PC-9 (cell line): Measurements from ENCODE around the gene MNT. TPM values are rescaled to one million over a fixed set of nuclear protein-coding genes. Genes with fewer than 3 reads are reported as not detected.

ENCODE experiments used
- BruUV-seq: library from RNA; stranded (reverse); fragments of 400-500 nt; replicated peaks from 2 replicates; lab custom pipeline; 2021; lab: Mats Ljungman, UMichigan
- CTCF ChIA-PET: fragments of 300-600 bp; sonication (Branson Sonifier 250); formaldehyde crosslinking; loops from one replicate; lab custom pipeline; 2022; ENCODE audit warnings: antibody characterized with exemption; lab: Charles Lee
- POLR2A ChIA-PET: fragments of 300-600 bp; sonication (Branson Sonifier 250); formaldehyde crosslinking; loops from one replicate; lab custom pipeline; 2022; ENCODE audit warnings: antibody characterized with exemption; ENCODE audit not compliant: unreplicated experiment; lab: Charles Lee
- DNase-seq, 2 experiments: peaks; one replicate each; pipeline versions ENCODE4 v3.0.0 to v3.0.0-alpha.2; 2015 to 2022; ENCODE audit warnings: mixed read lengths in 1 of 2
- H2AFZ ChIP-seq: fragments of 200-600 bp; sonication (generic); 2 replicates; pipeline ENCODE4 v1.8.1; 2017; ENCODE audit warnings: antibody characterized with exemption
- H3F3A ChIP-seq: fragments of 200-600 bp; sonication (generic); 2 replicates; pipeline ENCODE4 v1.8.1; 2017; ENCODE audit warnings: antibody characterized with exemption, mild to moderate bottlenecking, low read depth; ENCODE audit not compliant: insufficient read depth
- H3K27ac ChIP-seq: fragments of 200-600 bp; sonication (generic); 2 replicates; pipeline ENCODE4 v1.6.1; 2016; ENCODE audit warnings: mixed run types
- H3K27me3 ChIP-seq: fragments of 200-600 bp; sonication (generic); 2 replicates; pipeline ENCODE4 v1.6.1; 2016; ENCODE audit warnings: low read depth, mixed run types; ENCODE audit not compliant: insufficient read depth
- H3K36me3 ChIP-seq: fragments of 200-600 bp; sonication (generic); 2 replicates; pipeline ENCODE4 v1.6.1; 2016; ENCODE audit warnings: low read depth, mixed run types
- H3K4me1 ChIP-seq: fragments of 200-600 bp; sonication (generic); replicated peaks from 2 replicates; pipeline ENCODE4 v1.6.1; 2016; ENCODE audit warnings: mixed run types; ENCODE audit not compliant: insufficient read depth
- H3K4me2 ChIP-seq: fragments of 200-600 bp; sonication (generic); 2 replicates; pipeline ENCODE4 v1.6.1; 2017; ENCODE audit warnings: mixed run types
- H3K4me3 ChIP-seq: fragments of 200-600 bp; sonication (generic); 2 replicates; pipeline ENCODE4 v1.6.1; 2016; ENCODE audit warnings: mixed run types
- H3K79me2 ChIP-seq: fragments of 200-600 bp; sonication (generic); 2 replicates; pipeline ENCODE4 v1.6.1; 2017; ENCODE audit warnings: low read depth, mixed run types
- H3K9me2 ChIP-seq: fragments of 200-600 bp; sonication (generic); 2 replicates; pipeline ENCODE4 v1.8.1; 2017; ENCODE audit warnings: mild to moderate bottlenecking; ENCODE audit not compliant: insufficient read depth
- H3K9me3 ChIP-seq: fragments of 200-600 bp; sonication (generic); 2 replicates; pipeline ENCODE4 v1.8.1; 2016; ENCODE audit warnings: low read depth; ENCODE audit not compliant: insufficient read depth
- H4K20me1 ChIP-seq: fragments of 200-600 bp; sonication (generic); 2 replicates; pipeline ENCODE4 v1.8.1; 2017; ENCODE audit not compliant: insufficient read depth
- CTCF ChIP-seq: fragments of 200-600 bp; sonication (generic); conservative IDR thresholded peaks from 2 replicates; pipeline ENCODE4 v1.6.1; 2017; ENCODE audit warnings: mixed run types, antibody characterized with exemption, mild to moderate bottlenecking, moderate library complexity
- EZH2 ChIP-seq: fragments of 200-600 bp; sonication (generic); IDR thresholded peaks from 2 replicates; pipeline ENCODE4 v1.8.0; 2017; ENCODE audit warnings: antibody characterized with exemption, low read depth
- intact Hi-C: fragments of 100-400 bp; cut with micrococcal nuclease; formaldehyde crosslinking; loops from one replicate; pipeline ENCODE4 v1.10.0; 2022; ENCODE audit not compliant: unreplicated experiment
- total RNA-seq: library from RNA; stranded (reverse); gene quantifications from 2 replicates; pipeline ENCODE4 v1.2.3, GENCODE V29; 2021

Gene MNT
- total RNA-seq, 1 experiment from 2014 or later = 60.7 TPM

GRCh38 chr17:2369551-2370210 lies 31.2 kb downstream of the MNT start:
- Histone ChIP-seq H3K9me2 (no peaks in the 10 kb centered on the region), H3K79me2 (no peaks in the 10 kb centered on the region)

GRCh38 chr17:2369039-2369438 lies 31.8 kb downstream of the MNT start:
- Histone ChIP-seq H4K20me1 (no peaks in the 10 kb centered on the region), H3F3A (no peaks in the 10 kb centered on the region), H3K9me2 (no peaks in the 10 kb centered on the region), H3K4me2 (no peak overlapping the region), H3K4me1 (no peaks in the 10 kb centered on the region), H3K27me3 (no peaks in the 10 kb centered on the region), H2AFZ (no peak overlapping the region), H3K36me3 (no peaks in the 10 kb centered on the region), H3K9me3 (no peaks in the 10 kb centered on the region), H3K79me2 (no peaks in the 10 kb centered on the region), H3K27ac (no peak overlapping the region), H3K4me3 (no peak overlapping the region)
- intact Hi-C loops = no loop called here
- no peak for DNase-seq
- CTCF ChIA-PET = no interaction called here
- BruUV-seq = no TSS peak
- TF ChIP-seq EZH2 = no peak
- TF ChIP-seq CTCF = no peak
- POLR2A ChIA-PET = no interaction called here

More at GRCh38 chr17:2369551-2370210, 31.2 kb downstream of the MNT start:
- CTCF ChIA-PET = no interaction called here
- DNase-seq = no peak
- no peaks in the 10 kb centered on the region for H3K27me3 ChIP-seq
- H2AFZ ChIP-seq = no peak overlapping the region
- POLR2A ChIA-PET = interaction anchor here (0.6 kb wide), 1 partner anchor 46 kb away, joined by 3 read pairs; no protein-coding TSS in a partner anchor
- H3K4me2 ChIP-seq = no peak overlapping the region
- no peaks in the 10 kb centered on the region for H4K20me1 ChIP-seq
- no peak overlapping the region for H3K27ac ChIP-seq
- intact Hi-C loops = no loop called here
- no peak overlapping the region for H3K4me3 ChIP-seq
- BruUV-seq = no TSS peak
- H3F3A ChIP-seq = no peaks in the 10 kb centered on the region
- no peak for TF ChIP-seq EZH2
- TF ChIP-seq CTCF = no peak
- no peaks in the 10 kb centered on the region for H3K9me3 ChIP-seq
- H3K4me1 ChIP-seq = no peaks in the 10 kb centered on the region
- H3K36me3 ChIP-seq = no peaks in the 10 kb centered on the region

GRCh38 chr17:2368359-2368758 lies 32.5 kb downstream of the MNT start:
- TF ChIP-seq EZH2 = no peak
- no peak for TF ChIP-seq CTCF
- H3K4me2 ChIP-seq = no peak overlapping the region
- H3K9me3 ChIP-seq = no peaks in the 10 kb centered on the region
- no peaks in the 10 kb centered on the region for H3K4me1 ChIP-seq
- CTCF ChIA-PET = no interaction called here
- intact Hi-C loops = no loop called here
- POLR2A ChIA-PET = interaction anchor here (0.5 kb wide), 1 partner anchor 48 kb away, joined by 4 read pairs; no protein-coding TSS in a partner anchor
- no peak overlapping the region for H3K27ac ChIP-seq
- no peaks in the 10 kb centered on the region for H4K20me1 ChIP-seq
- no peaks in the 10 kb centered on the region for H3K36me3 ChIP-seq
- H3K79me2 ChIP-seq = no peaks in the 10 kb centered on the region
- H3K9me2 ChIP-seq = no peaks in the 10 kb centered on the region
- no peak overlapping the region for H2AFZ ChIP-seq
- DNase-seq = no peak
- no peak overlapping the region for H3K4me3 ChIP-seq
- H3F3A ChIP-seq = no peaks in the 10 kb centered on the region
- H3K27me3 ChIP-seq = no peaks in the 10 kb centered on the region
- BruUV-seq = no TSS peak
